H1 (cell line): ENCODE measurements around the gene PLEKHH2. TPM values are rescaled to one million over a fixed set of nuclear protein-coding genes. Genes with fewer than 3 reads are reported as not detected.

ENCODE experiments used
- CTCF ChIA-PET: fragments of 300-600 bp; sonication (Branson Sonifier 250); formaldehyde crosslinking; loops from one replicate; lab custom pipeline; 2021; ENCODE audit not compliant: partially characterized antibody; lab: Charles Lee
- POLR2A ChIA-PET: fragments of 300-600 bp; sonication (Branson Sonifier 250); formaldehyde crosslinking; loops from one replicate; lab custom pipeline; 2021; ENCODE audit warnings: inconsistent platforms; ENCODE audit not compliant: partially characterized antibody; lab: Charles Lee
- DNase-seq, 2 experiments: peaks; one replicate each; pipeline versions ENCODE4 v3.0.0 to v3.0.0-alpha.2; 2010 to 2022; ENCODE audit warnings: low spot score in 2 of 2, low read depth in 1 of 2, mixed read lengths in 1 of 2
- FAIRE-seq: peaks from 2 replicates; lab custom pipeline; 2011; peaks lifted over from hg19 to GRCh38; lab: Jason Lieb, UNC
- H2AFZ ChIP-seq: 2 replicates; pipeline ENCODE4 v1.8.1; 2012; ENCODE audit warnings: low read length, inconsistent platforms
- H2AK5ac ChIP-seq: 2 replicates; pipeline ENCODE4 v1.6.1; 2013; ENCODE audit warnings: low read depth, low read length
- H2BK120ac ChIP-seq: replicated peaks from 2 replicates; pipeline ENCODE3; 2013; ENCODE audit warnings: low read depth, low read length, inconsistent platforms
- H2BK12ac ChIP-seq: 2 replicates; pipeline ENCODE4 v1.6.1; 2013; ENCODE audit warnings: low read depth, low read length
- H2BK15ac ChIP-seq: 2 replicates; pipeline ENCODE4 v1.6.1; 2013; ENCODE audit warnings: low read length
- H2BK20ac ChIP-seq: 2 replicates; pipeline ENCODE4 v1.6.1; 2013; ENCODE audit warnings: low read length
- H2BK5ac ChIP-seq: 2 replicates; pipeline ENCODE4 v1.6.1; 2013; ENCODE audit warnings: low read depth, low read length
- H3K14ac ChIP-seq: 2 replicates; pipeline ENCODE4 v1.6.1; 2013; ENCODE audit warnings: inconsistent platforms; ENCODE audit not compliant: insufficient read length
- H3K18ac ChIP-seq: 2 replicates; pipeline ENCODE4 v1.6.1; 2013; ENCODE audit warnings: low read length; ENCODE audit errors: extremely low read depth
- H3K23ac ChIP-seq: 2 replicates; pipeline ENCODE4 v1.6.1; 2013; ENCODE audit warnings: inconsistent platforms; ENCODE audit not compliant: insufficient read length
- H3K23me2 ChIP-seq: 2 replicates; pipeline ENCODE4 v1.6.1; 2013; ENCODE audit warnings: low read depth, low read length
- H3K27ac ChIP-seq: 2 replicates; pipeline ENCODE4 v1.6.1; 2011; ENCODE audit warnings: low read depth, low read length, inconsistent platforms
- H3K27me3 ChIP-seq, 4 experiments: replicated peaks in 1 of 4; 1 replicate in 1 of 4; 2 replicates in 3 of 4; pipeline versions ENCODE4 v1.6.1 to v1.8.1; 2011 to 2013; ENCODE audit warnings: low read length in 3 of 4, mild to moderate bottlenecking in 3 of 4, inconsistent platforms in 2 of 4, mixed read lengths in 2 of 4, moderate library complexity in 1 of 4; ENCODE audit not compliant: control insufficient read depth in 3 of 4, insufficient read depth in 3 of 4; ENCODE audit errors: extremely low read depth in 1 of 4
- H3K36me3 ChIP-seq, 4 experiments: 2 replicates each; pipeline versions ENCODE4 v1.6.1 to v1.8.1; 2011 to 2013; ENCODE audit warnings: mild to moderate bottlenecking in 4 of 4, low read length in 3 of 4, moderate library complexity in 2 of 4, control low read depth in 1 of 4, inconsistent platforms in 1 of 4; ENCODE audit not compliant: insufficient read depth in 4 of 4, control insufficient read depth in 2 of 4
- H3K4ac ChIP-seq: replicated peaks from 2 replicates; pipeline ENCODE3; 2013; ENCODE audit warnings: low read length, low read depth, mixed read lengths, inconsistent platforms; ENCODE audit not compliant: insufficient read length
- H3K4me1 ChIP-seq, 4 experiments: replicated peaks in 1 of 4; 1 replicate in 1 of 4; 2 replicates in 3 of 4; pipeline versions ENCODE4 v1.6.1 to v1.8.1; 2011 to 2013; ENCODE audit warnings: low read length in 3 of 4, inconsistent platforms in 2 of 4, mixed read lengths in 1 of 4; ENCODE audit not compliant: insufficient read depth in 4 of 4, control insufficient read depth in 3 of 4
- H3K4me2 ChIP-seq, 2 experiments: 2 replicates each; pipeline versions ENCODE4 v1.6.1 to v1.8.1; 2011 to 2013; ENCODE audit warnings: low read depth in 2 of 2, low read length in 2 of 2, control low read depth in 1 of 2, inconsistent platforms in 1 of 2, mild to moderate bottlenecking in 1 of 2; ENCODE audit not compliant: insufficient read depth in 1 of 2
- H3K4me3 ChIP-seq, 4 experiments: fragments of 200-600, 300-600 bp in 1 of 4; sonication (generic), shearing (Covaris generic), sonication (Bioruptor Twin) in 1 of 4; 2 replicates each; pipeline versions ENCODE4 v1.5.1 to v1.8.1; 2011 to 2016; ENCODE audit warnings: low read length in 4 of 4, low read depth in 3 of 4, control low read depth in 2 of 4, inconsistent platforms in 2 of 4, mild to moderate bottlenecking in 2 of 4, mixed read lengths in 1 of 4, moderate library complexity in 1 of 4; ENCODE audit not compliant: insufficient read depth in 2 of 4; ENCODE audit errors: extremely low read depth in 1 of 4
- H3K56ac ChIP-seq: replicated peaks from 2 replicates; pipeline ENCODE3; 2013; ENCODE audit warnings: low read depth, mild to moderate bottlenecking, mixed read lengths, low read length, inconsistent platforms; ENCODE audit not compliant: insufficient read length
- H3K79me1 ChIP-seq: 2 replicates; pipeline ENCODE4 v1.6.1; 2013; ENCODE audit warnings: low read depth, low read length, control low read depth
- H3K79me2 ChIP-seq, 2 experiments: 2 replicates each; pipeline versions ENCODE4 v1.6.1 to v1.8.1; 2012 to 2013; ENCODE audit warnings: low read length in 2 of 2, mild to moderate bottlenecking in 2 of 2, inconsistent platforms in 1 of 2; ENCODE audit not compliant: insufficient read depth in 2 of 2, control insufficient read depth in 1 of 2
- H3K9ac ChIP-seq, 4 experiments: replicated peaks in 1 of 4; 1 replicate in 1 of 4; 2 replicates in 3 of 4; pipeline versions ENCODE4 v1.6.1 to v1.8.1; 2011 to 2013; ENCODE audit warnings: low read depth in 3 of 4, low read length in 3 of 4, control low read depth in 2 of 4, mild to moderate bottlenecking in 2 of 4, moderate library complexity in 2 of 4, inconsistent platforms in 1 of 4; ENCODE audit errors: extremely low read depth in 1 of 4
- H3K9me3 ChIP-seq, 2 experiments: 2 replicates each; pipeline versions ENCODE4 v1.6.1 to v1.8.1; 2012 to 2013; ENCODE audit warnings: mild to moderate bottlenecking in 2 of 2, moderate library complexity in 2 of 2, control low read depth in 1 of 2, inconsistent platforms in 1 of 2, low read depth in 1 of 2, low read length in 1 of 2, mixed read lengths in 1 of 2; ENCODE audit not compliant: insufficient read depth in 2 of 2
- H4K20me1 ChIP-seq, 2 experiments: replicated peaks in 1 of 2; 2 replicates each; pipeline versions ENCODE3 to v1.8.1; 2011 to 2013; ENCODE audit warnings: inconsistent platforms in 2 of 2, low read length in 2 of 2, mild to moderate bottlenecking in 1 of 2; ENCODE audit not compliant: insufficient read depth in 2 of 2, control insufficient read depth in 1 of 2
- H4K5ac ChIP-seq: 2 replicates; pipeline ENCODE4 v1.6.1; 2013; ENCODE audit warnings: low read length, low read depth, mixed read lengths, inconsistent platforms; ENCODE audit not compliant: insufficient read length
- H4K8ac ChIP-seq: 2 replicates; pipeline ENCODE4 v1.8.0; 2013; ENCODE audit warnings: mild to moderate bottlenecking, moderate library complexity, low read length, inconsistent platforms; ENCODE audit not compliant: insufficient read depth; ENCODE audit errors: extremely low read depth
- H4K91ac ChIP-seq: replicated peaks from 2 replicates; pipeline ENCODE3; 2013; ENCODE audit warnings: low read length, mixed read lengths, inconsistent platforms; ENCODE audit not compliant: insufficient read length
- BCL11A ChIP-seq, 2 experiments: IDR thresholded peaks; one replicate each; pipeline ENCODE4 v1.6.1; 2011; ENCODE audit warnings: low read depth in 2 of 2, low read length in 2 of 2, mild to moderate bottlenecking in 2 of 2
- EGR1 ChIP-seq: IDR thresholded peaks from 2 replicates; pipeline ENCODE4 v1.6.1; 2011; ENCODE audit warnings: low read depth, low read length, borderline replicate concordance
- EP300 ChIP-seq, 2 experiments: IDR thresholded peaks; 1 replicate in 1 of 2; 2 replicates in 1 of 2; pipeline ENCODE4 v1.6.1; 2011 to 2012; ENCODE audit warnings: low read depth in 2 of 2, low read length in 2 of 2, mild to moderate bottlenecking in 2 of 2, borderline replicate concordance in 1 of 2, inconsistent platforms in 1 of 2, moderate library complexity in 1 of 2
- GABPA ChIP-seq: IDR thresholded peaks from 2 replicates; pipeline ENCODE4 v1.6.1; 2011; ENCODE audit warnings: mild to moderate bottlenecking, low read length, moderate library complexity, borderline replicate concordance; ENCODE audit not compliant: insufficient read depth
- JUN ChIP-seq: IDR thresholded peaks from 2 replicates; pipeline ENCODE4 v1.6.1; 2011; ENCODE audit warnings: low read depth, mild to moderate bottlenecking, improper control_type of control experiment, low read length
- NANOG ChIP-seq: IDR thresholded peaks from 2 replicates; pipeline ENCODE4 v1.6.1; 2011; ENCODE audit warnings: low read length, low read depth, mild to moderate bottlenecking, inconsistent platforms; ENCODE audit not compliant: insufficient read depth, poor library complexity, severe bottlenecking
- RBBP5 ChIP-seq: IDR thresholded peaks from 2 replicates; pipeline ENCODE4 v1.7.1; 2012; ENCODE audit warnings: low read depth, mild to moderate bottlenecking, inconsistent platforms, low read length, moderate library complexity, borderline replicate concordance
- TEAD4 ChIP-seq: IDR thresholded peaks from 2 replicates; pipeline ENCODE4 v1.6.1; 2012; ENCODE audit warnings: low read depth, low read length, inconsistent platforms, mixed read lengths
- WGBS, 2 experiments: shearing (Covaris generic) in 1 of 2; methylation state at CpG; one replicate each; pipeline versions ENCODE4 v1.1.6 to v1.1.7; 2013 to 2015; ENCODE audit warnings: low lambda C conversion rate in 2 of 2, mixed read lengths in 2 of 2, inconsistent platforms in 1 of 2, low coverage in 1 of 2, missing lambda C conversion rate in 1 of 2; ENCODE audit not compliant: insufficient replicate concordance in 2 of 2, insufficient coverage in 1 of 2, insufficient read length in 1 of 2; ENCODE audit errors: extremely low coverage in 1 of 2, missing lambda C conversion rate in 1 of 2; 5-methylcytosine and 5-hydroxymethylcytosine counted together
- polyA plus RNA-seq, 7 experiments: library from polyadenylated mRNA; depleted of rRNA in 3 of 7; stranded (reverse) in 5 of 7; unstranded in 2 of 7; fragments of >200 nt in 5 of 7; fragments of 200-250 nt in 2 of 7; gene quantifications; 1 replicate in 5 of 7; 2 replicates in 1 of 7; 4 replicates in 1 of 7; pipeline versions ENCODE4 v1.2.1 to v1.2.3, GENCODE V29; 2011 to 2013; ENCODE audit warnings: missing spikeins in 2 of 7, mixed read lengths in 2 of 7
- total RNA-seq: library from RNA; stranded (reverse); fragmentation: NEBNext Ultra II Directional; extraction: Animal tissue kit (Norgen Biotek cat#: 25700); gene quantifications from 2 replicates; pipeline ENCODE4 v1.2.1, GENCODE V29; 2021
- TF ChIP-seq, protein P1 (sequence below): IDR thresholded peaks from 2 replicates; pipeline ENCODE4 v1.6.1; 2012; ENCODE audit warnings: inconsistent platforms
- TF ChIP-seq, protein P2 (sequence below), 3 experiments: IDR thresholded peaks; 1 replicate in 2 of 3; 2 replicates in 1 of 3; pipeline versions ENCODE4 v1.5.1 to v1.6.1; 2011; ENCODE audit warnings: low read length in 3 of 3, mild to moderate bottlenecking in 3 of 3, inconsistent platforms in 2 of 3, low read depth in 1 of 3, moderate library complexity in 1 of 3; ENCODE audit not compliant: insufficient read depth in 1 of 3; ENCODE audit errors: control extremely low read depth in 1 of 3

The PLEKHH2 gene
- total and polyA plus RNA-seq, 2 of the 8 experiments (the other 6 are each of a cell fraction or from before 2014, with no cell fraction given): 2.2 to 5.0 TPM

DNA sequence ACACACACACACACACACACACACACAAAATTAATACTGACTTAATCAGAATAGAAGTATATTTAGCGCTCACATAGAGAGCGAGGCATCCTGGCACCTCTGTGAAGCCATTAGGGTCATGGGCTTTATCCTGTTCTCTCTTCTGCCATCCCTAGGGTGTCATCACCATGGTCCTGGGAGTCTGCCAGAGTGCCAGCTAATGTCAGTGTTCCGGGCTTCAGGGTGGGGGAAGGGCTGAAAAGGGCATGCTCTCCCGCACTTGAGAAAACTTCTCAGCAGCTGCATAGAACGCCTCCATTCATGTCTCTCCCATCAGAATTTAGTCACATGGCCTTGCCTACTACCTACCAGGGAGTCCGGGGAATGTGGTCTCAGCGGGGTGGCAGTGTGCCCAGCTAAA lies 117.1 kb downstream of the PLEKHH2 start:
- Histone ChIP-seq H3K79me2 (no peaks in the 10 kb centered on the region), H3K4ac (no peak overlapping the region), H3K4me2 (no peak overlapping the region), H3K27me3 (no peaks in the 10 kb centered on the region), H2BK120ac (no peak overlapping the region), H4K5ac (no peak overlapping the region), H3K4me1 (peaks cover 0 to 4% (median 0%) of the 10 kb centered on the region in 4 experiments; a peak in 1 of 7 replicates), H2BK15ac (no peak overlapping the region), H3K23ac (no peak overlapping the region), H3K9ac (no peak overlapping the region), H3K9me3 (no peaks in the 10 kb centered on the region), H2BK12ac (no peak overlapping the region), H2AK5ac (no peak overlapping the region), H3K79me1 (no peaks in the 10 kb centered on the region), H3K27ac (no peak overlapping the region), H2BK5ac (no peak overlapping the region), H3K4me3 (no peak overlapping the region), H4K91ac (no peak overlapping the region), H3K14ac (no peak overlapping the region), H3K23me2 (no peaks in the 10 kb centered on the region; the same call in 1 of the 2 replicates), H2BK20ac (no peak overlapping the region), H3K56ac (no peak overlapping the region), H4K8ac (no peak overlapping the region), H3K18ac (no peak overlapping the region), H3K36me3 (no peaks in the 10 kb centered on the region), H2AFZ (no peak overlapping the region), H4K20me1 (no peaks in the 10 kb centered on the region)
- no peak for FAIRE-seq
- CTCF ChIA-PET: no interaction called here
- WGBS, 2 experiments: 85% methylated on average over 7 of the region's 7 CpGs; no CpG with 5 or more reads in 1 of the 2 experiments
- no peak for DNase-seq
- POLR2A ChIA-PET: no interaction called here
- TF ChIP-seq BCL11A (IDR thresholded peaks at IDR 0.05; ENCODE audit: low read depth in 2 of 2, low read length in 2 of 2) (no peak), JUN (no peak), TEAD4 (no peak), RBBP5 (no peak), EGR1 (no peak), NANOG (no peak), GABPA (no peak), EP300 (IDR thresholded peaks at IDR 0.05; ENCODE audit: borderline replicate concordance in 1 of 2, low read depth in 2 of 2, low read length in 2 of 2) (no peak)
- TF ChIP-seq, protein P1, sequence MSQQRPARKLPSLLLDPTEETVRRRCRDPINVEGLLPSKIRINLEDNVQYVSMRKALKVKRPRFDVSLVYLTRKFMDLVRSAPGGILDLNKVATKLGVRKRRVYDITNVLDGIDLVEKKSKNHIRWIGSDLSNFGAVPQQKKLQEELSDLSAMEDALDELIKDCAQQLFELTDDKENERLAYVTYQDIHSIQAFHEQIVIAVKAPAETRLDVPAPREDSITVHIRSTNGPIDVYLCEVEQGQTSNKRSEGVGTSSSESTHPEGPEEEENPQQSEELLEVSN: no peak
- TF ChIP-seq, protein P2, sequence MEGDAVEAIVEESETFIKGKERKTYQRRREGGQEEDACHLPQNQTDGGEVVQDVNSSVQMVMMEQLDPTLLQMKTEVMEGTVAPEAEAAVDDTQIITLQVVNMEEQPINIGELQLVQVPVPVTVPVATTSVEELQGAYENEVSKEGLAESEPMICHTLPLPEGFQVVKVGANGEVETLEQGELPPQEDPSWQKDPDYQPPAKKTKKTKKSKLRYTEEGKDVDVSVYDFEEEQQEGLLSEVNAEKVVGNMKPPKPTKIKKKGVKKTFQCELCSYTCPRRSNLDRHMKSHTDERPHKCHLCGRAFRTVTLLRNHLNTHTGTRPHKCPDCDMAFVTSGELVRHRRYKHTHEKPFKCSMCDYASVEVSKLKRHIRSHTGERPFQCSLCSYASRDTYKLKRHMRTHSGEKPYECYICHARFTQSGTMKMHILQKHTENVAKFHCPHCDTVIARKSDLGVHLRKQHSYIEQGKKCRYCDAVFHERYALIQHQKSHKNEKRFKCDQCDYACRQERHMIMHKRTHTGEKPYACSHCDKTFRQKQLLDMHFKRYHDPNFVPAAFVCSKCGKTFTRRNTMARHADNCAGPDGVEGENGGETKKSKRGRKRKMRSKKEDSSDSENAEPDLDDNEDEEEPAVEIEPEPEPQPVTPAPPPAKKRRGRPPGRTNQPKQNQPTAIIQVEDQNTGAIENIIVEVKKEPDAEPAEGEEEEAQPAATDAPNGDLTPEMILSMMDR (IDR thresholded peaks at IDR 0.05; ENCODE audit: control extremely low read depth in 1 of 3, insufficient read depth in 1 of 3, low read depth in 1 of 3, low read length in 3 of 3): no peak
